Stomach (tissue), 9 donors: Measurements from ENCODE around the gene CTNND1. TPM values are rescaled to one million over a fixed set of nuclear protein-coding genes. Genes with fewer than 3 reads are reported as not detected.

Experiments
- DNase-seq, 2 donors: peaks; one replicate each; pipeline versions ENCODE4 v3.0.0 to v3.0.0-alpha.2; 2013 to 2019
- H3K27ac ChIP-seq, 5 donors: fragments of 200-600 bp in 4 of 5; sonication (generic) in 4 of 5; one replicate each; pipeline ENCODE4 v1.5.1; 2013 to 2019; ENCODE audit warnings: mild to moderate bottlenecking in 1 of 5, moderate library complexity in 1 of 5
- H3K27me3 ChIP-seq, 3 donors: fragments of 200-600 bp; sonication (generic); one replicate each; pipeline ENCODE4 v1.5.1; 2017 to 2019; ENCODE audit warnings: mixed run types in 1 of 3
- H3K36me3 ChIP-seq, 4 donors: fragments of 200-600 bp; sonication (generic); 1 replicate in 3 of 4; 2 replicates in 1 of 4; pipeline ENCODE4 v1.5.1; 2016 to 2019
- H3K4me1 ChIP-seq, 4 donors: fragments of 200-600 bp; sonication (generic); one replicate each; pipeline ENCODE4 v1.5.1; 2016 to 2019
- H3K4me3 ChIP-seq, 4 donors: fragments of 200-600 bp; sonication (generic) in 3 of 4; one replicate each; pipeline ENCODE4 v1.5.1; 2016 to 2019; ENCODE audit warnings: mild to moderate bottlenecking in 1 of 4
- H3K9me3 ChIP-seq, 4 donors: fragments of 200-600 bp; sonication (generic); one replicate each; pipeline ENCODE4 v1.5.1; 2016 to 2019
- CTCF ChIP-seq, 7 experiments: fragments of 450-650 bp in 4 of 7; fragments of 200-600 bp in 3 of 7; sonication (generic) in 3 of 7; IDR thresholded peaks; one replicate each; pipeline ENCODE4 v1.5.1; 2016 to 2019; ENCODE audit warnings: antibody characterized with exemption in 7 of 7, control low read depth in 2 of 7, mild to moderate bottlenecking in 1 of 7
- EP300 ChIP-seq: sonication (generic); formaldehyde crosslinking; IDR thresholded peaks from one replicate; pipeline ENCODE4 v1.6.1; 2017; ENCODE audit warnings: antibody characterized with exemption
- POLR2A ChIP-seq, 4 donors: fragments of 450-650 bp; IDR thresholded peaks; one replicate each; pipeline ENCODE4 v1.6.1; 2016; ENCODE audit warnings: antibody characterized with exemption in 4 of 4, control low read depth in 2 of 4, mild to moderate bottlenecking in 1 of 4, moderate library complexity in 1 of 4
- POLR2AphosphoS5 ChIP-seq, 3 donors: sonication (generic); formaldehyde crosslinking; IDR thresholded peaks; one replicate each; pipeline ENCODE4 v1.6.1; 2016; ENCODE audit warnings: antibody characterized with exemption in 3 of 3
- WGBS, 5 donors: extraction: QIAGEN DNeasy Blood & Tissue Kit in 3 of 5; methylation state at CpG; one replicate each; pipeline versions ENCODE4 v1.1.5 to v1.1.7; 2013 to 2018; 5-methylcytosine and 5-hydroxymethylcytosine counted together
- intact Hi-C: fragments of 100-400 bp; cut with DNase I; formaldehyde crosslinking; loops from one replicate; pipeline ENCODE4 v1.15.1; 2023; ENCODE audit warnings: low total_unique reads
- polyA plus RNA-seq, 3 donors: library from polyadenylated mRNA; stranded (reverse); fragments of 200-250 nt; gene quantifications; one replicate each; pipeline ENCODE4 v1.2.3, GENCODE V29; 2013
- total RNA-seq, 5 donors: library from RNA; depleted of rRNA; stranded (reverse); fragments of >200 nt; gene quantifications; one replicate each; pipeline versions ENCODE4 v1.1.0 to v1.2.3, GENCODE V29; 2014 to 2016
- donor health status: healthy with polysubstance abuse.
- donor health status: Bipolar disorder and iron deficiency.
- donor health status: healthy.

CTNND1 gene
- total and polyA plus RNA-seq, 8 donors, result 45.1 to 447 (median 126) TPM

GRCh38 chr11:57771365-57771764 lies 9.8 kb downstream of the CTNND1 start:
- peaks cover 60 to 98% (median 80%) of the 10 kb centered on the region in 4 donors for H3K4me1 ChIP-seq
- no peak for DNase-seq
- TF ChIP-seq POLR2A (IDR thresholded peaks at IDR 0.05) (no peak), EP300 (no peak), POLR2AphosphoS5 (IDR thresholded peaks at IDR 0.05) (no peak), CTCF (IDR thresholded peaks at IDR 0.05) (no peak)
- peak overlapping the region in 1 of 5 donors; percentile 66 for H3K27ac ChIP-seq
- WGBS, 5 donors, result 85 to 94% (median 90%) methylated on average over 3 of the region's 3 CpGs
- no peaks in the 10 kb centered on the region for H3K27me3 ChIP-seq
- no peak overlapping the region for H3K4me3 ChIP-seq
- H3K9me3 ChIP-seq, result no peaks in the 10 kb centered on the region
- intact Hi-C loops, result no loop called here
- peaks cover 0 to 6% (median 0%) of the 10 kb centered on the region in 4 donors for H3K36me3 ChIP-seq

GRCh38 chr11:57772562-57772961 lies 11.0 kb downstream of the CTNND1 start:
- H3K36me3 ChIP-seq, result no peaks in the 10 kb centered on the region
- TF ChIP-seq CTCF (IDR thresholded peaks at IDR 0.05), result no peak
- no peak for TF ChIP-seq EP300
- no peak for TF ChIP-seq POLR2A (IDR thresholded peaks at IDR 0.05)
- TF ChIP-seq POLR2AphosphoS5 (IDR thresholded peaks at IDR 0.05), result no peak
- peak overlapping the region in 2 of 5 donors; percentile 38 to 91 for H3K27ac ChIP-seq
- intact Hi-C loops, result no loop called here
- no peak overlapping the region for H3K4me3 ChIP-seq
- no peak for DNase-seq
- WGBS, 5 donors, result 63 to 74% (median 70%) methylated on average over 4 of the region's 4 CpGs
- H3K9me3 ChIP-seq, result no peaks in the 10 kb centered on the region
- H3K27me3 ChIP-seq, result no peaks in the 10 kb centered on the region
- H3K4me1 ChIP-seq, result peaks cover 72 to 98% (median 86%) of the 10 kb centered on the region in 4 donors

GRCh38 chr11:57773026-57773598 lies 11.5 kb downstream of the CTNND1 start:
- no peak overlapping the region for H3K4me3 ChIP-seq
- no peaks in the 10 kb centered on the region for H3K9me3 ChIP-seq
- no peaks in the 10 kb centered on the region for H3K36me3 ChIP-seq
- TF ChIP-seq CTCF (IDR thresholded peaks at IDR 0.05) (no peak), POLR2A (IDR thresholded peaks at IDR 0.05) (no peak), POLR2AphosphoS5 (IDR thresholded peaks at IDR 0.05) (no peak), EP300 (no peak)
- 66 to 84% (median 78%) methylated on average over 5 of the region's 5 CpGs for WGBS, 5 donors
- peak overlapping the region in 1 of 5 donors; percentile 91 for H3K27ac ChIP-seq
- H3K4me1 ChIP-seq, result peaks cover 72 to 98% (median 89%) of the 10 kb centered on the region in 4 donors
- H3K27me3 ChIP-seq, result no peaks in the 10 kb centered on the region
- intact Hi-C loops, result no loop called here
- no peak for DNase-seq

GRCh38 chr11:57775491-57775890 lies 13.9 kb downstream of the CTNND1 start:
- Histone ChIP-seq H3K27ac (peak overlapping the region; percentile 84 to 91 (median 89)), H3K27me3 (no peaks in the 10 kb centered on the region), H3K36me3 (no peaks in the 10 kb centered on the region), H3K4me1 (peaks cover 77 to 100% (median 92%) of the 10 kb centered on the region in 4 donors), H3K9me3 (no peaks in the 10 kb centered on the region), H3K4me3 (peak overlapping the region in 1 of 4 donors; percentile 4)
- DNase-seq, result peak in 1 of 2 donors; percentile 62
- intact Hi-C loops, result no loop called here
- no peak for TF ChIP-seq POLR2AphosphoS5 (IDR thresholded peaks at IDR 0.05)
- TF ChIP-seq POLR2A (IDR thresholded peaks at IDR 0.05), result no peak
- TF ChIP-seq CTCF (IDR thresholded peaks at IDR 0.05), result no peak
- no peak for TF ChIP-seq EP300
- 24 to 47% (median 36%) methylated on average over 5 of the region's 5 CpGs for WGBS, 5 donors
